ENCODE measurements around the gene FAM120A.

GRCh38 chr9:93589688-93590087 is 138.2 kb downstream of the FAM120A start:
- TF ChIP-seq POLR2A (IDR thresholded peaks at IDR 0.05) (no peak), CTCF (IDR thresholded peaks at IDR 0.05) (no peak)
